Activated CD8-positive, alpha-beta T cell treated with anti-CD3 and anti-CD28 coated beads, Interleukin-2, amount 10 ng/mL, durations not matched to agents 7 days and 5 days (primary cell): Measurements from ENCODE around the gene XRCC2. TPM values are rescaled to one million over a fixed set of nuclear protein-coding genes. Genes with fewer than 3 reads are reported as not detected.
"Not testable (repeated sequence)": the region's sequence is repeated elsewhere in the genome, so short reads cannot be mapped to it uniquely, and the experiment has no call there.

Experiments
- ATAC-seq: fragments of 150-1000 bp; cut with Tn5 transposase; one replicate; pipeline ENCODE4 v1.10.0; 2021; ENCODE audit warnings: moderate library complexity
- CTCF ChIA-PET: fragments of 350-600 bp; sonication (Branson Sonifier 250); formaldehyde crosslinking; loops from one replicate; lab custom pipeline; 2021; ENCODE audit warnings: antibody characterized with exemption; lab: Charles Lee
- POLR2A ChIA-PET: fragments of 350-600 bp; sonication (Branson Sonifier 250); formaldehyde crosslinking; loops from one replicate; lab custom pipeline; 2021; ENCODE audit warnings: antibody characterized with exemption; lab: Charles Lee
- DNase-seq: peaks from one replicate; pipeline ENCODE4 v3.0.0-alpha.2; 2020
- H3K27ac Mint-ChIP-seq: one replicate; pipeline ENCODE4 v1.8.0; 2021; ENCODE audit warnings: mild to moderate bottlenecking, mixed read lengths
- H3K27me3 Mint-ChIP-seq: one replicate; pipeline ENCODE4 v1.8.0; 2021; ENCODE audit warnings: low read depth, mixed read lengths
- H3K36me3 Mint-ChIP-seq: one replicate; pipeline ENCODE4 v1.8.0; 2021; ENCODE audit warnings: low read depth, mixed read lengths
- H3K4me1 Mint-ChIP-seq: one replicate; pipeline ENCODE4 v1.8.0; 2021; ENCODE audit warnings: low read depth, mixed read lengths
- H3K4me3 Mint-ChIP-seq: one replicate; pipeline ENCODE4 v1.8.0; 2021; ENCODE audit warnings: mild to moderate bottlenecking, mixed read lengths
- H3K9me3 Mint-ChIP-seq: one replicate; pipeline ENCODE4 v1.8.0; 2022; ENCODE audit warnings: mixed read lengths; ENCODE audit not compliant: insufficient read depth
- total RNA-seq, 2 experiments: library from RNA; stranded (reverse); gene quantifications; one replicate each; pipeline ENCODE4 v1.2.3, GENCODE V29; 2021

Gene XRCC2
- total RNA-seq, 2 experiments from 2014 or later, result 15.3 to 15.6 TPM

GRCh38 chr7:152660021-152660420 is 15.9 kb downstream of the XRCC2 start:
- H3K27me3 Mint-ChIP-seq, result no peaks in the 10 kb centered on the region
- DNase-seq (no peak), ATAC-seq (no peak)
- no peaks in the 10 kb centered on the region for H3K9me3 Mint-ChIP-seq
- POLR2A ChIA-PET, result no interaction called here
- no peak overlapping the region for H3K27ac Mint-ChIP-seq
- no peaks in the 10 kb centered on the region for H3K4me1 Mint-ChIP-seq
- CTCF ChIA-PET, result no interaction called here
- no peak overlapping the region for H3K4me3 Mint-ChIP-seq
- peaks cover 39% of the 10 kb centered on the region for H3K36me3 Mint-ChIP-seq

DNA sequence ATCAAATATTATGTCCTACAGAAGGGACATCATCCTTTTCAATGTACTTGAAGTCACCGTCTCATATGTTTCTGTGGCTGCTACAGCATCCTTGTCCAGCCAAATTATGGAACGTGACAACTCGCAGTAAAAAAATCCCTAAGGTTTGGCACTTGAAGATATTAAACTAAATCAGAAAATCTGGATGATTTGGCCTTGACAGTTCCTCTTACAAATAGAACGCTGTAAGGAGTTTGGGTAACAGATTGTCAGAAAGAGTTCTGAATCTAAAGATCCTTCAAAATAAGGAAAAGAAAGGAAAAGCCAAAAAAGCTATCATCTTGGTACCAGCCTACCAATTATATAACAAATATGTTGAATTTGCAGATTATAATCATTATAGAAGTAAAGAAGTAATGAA is 21.0 kb downstream of the XRCC2 start:
- no peak overlapping the region for H3K27ac Mint-ChIP-seq
- H3K9me3 Mint-ChIP-seq, result no peaks in the 10 kb centered on the region
- CTCF ChIA-PET, result no interaction called here
- no peaks in the 10 kb centered on the region for H3K27me3 Mint-ChIP-seq
- peaks cover 51% of the 10 kb centered on the region for H3K36me3 Mint-ChIP-seq
- no peak for DNase-seq
- no peak overlapping the region for H3K4me3 Mint-ChIP-seq
- ATAC-seq, result no peak
- H3K4me1 Mint-ChIP-seq, result no peaks in the 10 kb centered on the region
- POLR2A ChIA-PET, result no interaction called here

- ChIA-PET POLR2A (no interaction called here), CTCF (no interaction called here)
- H3K27me3 Mint-ChIP-seq, result no peaks in the 10 kb centered on the region
- H3K4me1 Mint-ChIP-seq, result no peaks in the 10 kb centered on the region
- ATAC-seq (no peak), DNase-seq (no peak)
- no peak overlapping the region for H3K27ac Mint-ChIP-seq
- peaks cover 63% of the 10 kb centered on the region for H3K36me3 Mint-ChIP-seq
- peaks cover 7% of the 10 kb centered on the region for H3K9me3 Mint-ChIP-seq
- no peak overlapping the region for H3K4me3 Mint-ChIP-seq
Measured at GRCh38 chr7:152649220-152649619, 26.7 kb downstream of the XRCC2 start.

DNA sequence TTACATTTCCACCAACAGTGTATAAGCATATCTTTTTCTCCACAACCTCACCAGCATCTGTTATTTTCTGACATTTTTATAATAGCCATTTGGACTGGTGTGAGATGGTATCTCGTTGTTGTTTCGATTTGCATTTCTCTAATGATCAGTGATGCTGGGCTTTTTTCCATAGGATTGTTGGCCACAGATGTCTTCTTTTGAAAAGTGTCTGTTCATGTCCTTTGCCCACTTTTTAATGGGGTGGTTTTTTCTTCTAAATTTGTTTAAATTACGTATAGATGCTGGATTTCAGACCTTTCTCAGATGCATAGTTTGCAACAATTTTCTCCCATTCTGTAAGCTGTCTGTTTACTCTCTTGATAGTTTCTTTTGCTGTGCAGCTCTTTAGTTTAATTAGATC is 28.9 kb downstream of the XRCC2 start:
- DNase-seq, result no peak
- peaks cover 50% of the 10 kb centered on the region for H3K36me3 Mint-ChIP-seq
- H3K27me3 Mint-ChIP-seq, result no peaks in the 10 kb centered on the region
- CTCF ChIA-PET, result no interaction called here
- no peak overlapping the region for H3K4me3 Mint-ChIP-seq
- no peak overlapping the region for H3K27ac Mint-ChIP-seq
- peaks cover 7% of the 10 kb centered on the region for H3K9me3 Mint-ChIP-seq
- POLR2A ChIA-PET, result no interaction called here
- no peak for ATAC-seq
- no peaks in the 10 kb centered on the region for H3K4me1 Mint-ChIP-seq

GRCh38 chr7:152646579-152646978 is 29.4 kb downstream of the XRCC2 start:
- H3K4me3 Mint-ChIP-seq, DNase-seq, POLR2A ChIA-PET, CTCF ChIA-PET, H3K27me3 Mint-ChIP-seq, H3K9me3 Mint-ChIP-seq, ATAC-seq, H3K4me1 Mint-ChIP-seq, H3K27ac Mint-ChIP-seq: not testable (repeated sequence)
- peaks cover 49% of the 10 kb centered on the region for H3K36me3 Mint-ChIP-seq

DNA sequence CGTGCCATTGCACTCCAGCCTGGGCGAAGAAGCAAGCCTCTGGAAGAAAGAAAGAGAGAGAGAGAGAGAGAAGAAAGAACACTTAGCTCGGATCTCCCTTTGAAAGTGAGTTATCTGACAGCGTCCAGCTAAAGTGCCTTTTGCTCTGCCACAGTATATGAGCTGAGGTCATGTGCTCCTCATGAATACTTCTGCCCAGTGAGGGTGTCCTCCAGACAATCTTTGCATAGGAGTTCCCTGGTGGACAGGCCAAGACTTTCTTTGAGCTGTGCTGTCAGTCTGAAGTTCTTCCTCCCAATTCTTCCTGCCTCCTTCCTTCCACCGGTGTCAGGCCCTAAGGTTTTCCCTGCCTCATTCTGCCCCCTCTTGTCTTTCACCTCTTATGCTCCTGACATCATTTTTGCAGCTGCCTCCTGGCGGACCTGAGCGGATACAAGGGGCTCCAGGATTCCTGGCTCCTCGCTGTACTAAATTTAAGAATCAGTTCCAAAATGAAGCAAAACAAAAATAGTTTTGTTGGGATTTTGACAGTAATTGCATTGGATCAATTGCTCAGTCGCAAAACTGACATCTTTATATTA is 31.9 kb downstream of the XRCC2 start:
- Mint-ChIP-seq H3K4me3 (no peak overlapping the region), H3K4me1 (no peaks in the 10 kb centered on the region), H3K9me3 (peaks cover 7% of the 10 kb centered on the region), H3K36me3 (peaks cover 36% of the 10 kb centered on the region), H3K27me3 (no peaks in the 10 kb centered on the region), H3K27ac (no peak overlapping the region)
- ChIA-PET POLR2A (interaction anchor here (0.8 kb wide), 1 partner anchor 13 kb away, joined by 3 read pairs; no protein-coding TSS in a partner anchor), CTCF (no interaction called here)
- DNase-seq (no peak), ATAC-seq (no peak)

DNA sequence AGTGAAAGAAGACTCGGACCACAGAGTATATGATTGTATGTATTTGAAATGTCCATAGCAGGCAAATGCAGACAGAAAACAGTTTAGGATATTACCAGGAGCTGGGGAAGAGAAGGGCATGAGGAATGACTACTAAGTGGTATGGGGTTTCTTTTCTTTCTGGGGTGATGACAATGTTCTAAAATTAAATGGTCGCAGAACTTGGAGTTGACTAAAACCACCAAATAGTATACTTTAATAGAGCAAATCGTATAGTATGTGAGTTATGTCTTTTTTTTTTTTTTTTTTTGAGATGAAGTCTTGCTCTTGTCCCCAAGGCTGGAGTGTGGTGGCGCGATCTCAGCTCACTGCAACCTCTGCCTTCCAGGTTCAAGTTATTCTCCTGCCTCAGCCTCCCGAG is 34.6 kb downstream of the XRCC2 start:
- ATAC-seq (no peak), DNase-seq (no peak)
- Mint-ChIP-seq H3K36me3 (peaks cover 12% of the 10 kb centered on the region), H3K9me3 (no peaks in the 10 kb centered on the region), H3K4me1 (no peaks in the 10 kb centered on the region), H3K27me3 (no peaks in the 10 kb centered on the region), H3K27ac (no peak overlapping the region), H3K4me3 (no peak overlapping the region)
- ChIA-PET POLR2A (no interaction called here), CTCF (no interaction called here)

GRCh38 chr7:152640829-152641228 is 35.1 kb downstream of the XRCC2 start:
- CTCF ChIA-PET, result no interaction called here
- no peaks in the 10 kb centered on the region for H3K9me3 Mint-ChIP-seq
- no peak overlapping the region for H3K4me3 Mint-ChIP-seq
- H3K27me3 Mint-ChIP-seq, result no peaks in the 10 kb centered on the region
- no peaks in the 10 kb centered on the region for H3K4me1 Mint-ChIP-seq
- H3K27ac Mint-ChIP-seq, result no peak overlapping the region
- no peak for DNase-seq
- POLR2A ChIA-PET, result no interaction called here
- ATAC-seq, result no peak
- H3K36me3 Mint-ChIP-seq, result peaks cover 8% of the 10 kb centered on the region

DNA sequence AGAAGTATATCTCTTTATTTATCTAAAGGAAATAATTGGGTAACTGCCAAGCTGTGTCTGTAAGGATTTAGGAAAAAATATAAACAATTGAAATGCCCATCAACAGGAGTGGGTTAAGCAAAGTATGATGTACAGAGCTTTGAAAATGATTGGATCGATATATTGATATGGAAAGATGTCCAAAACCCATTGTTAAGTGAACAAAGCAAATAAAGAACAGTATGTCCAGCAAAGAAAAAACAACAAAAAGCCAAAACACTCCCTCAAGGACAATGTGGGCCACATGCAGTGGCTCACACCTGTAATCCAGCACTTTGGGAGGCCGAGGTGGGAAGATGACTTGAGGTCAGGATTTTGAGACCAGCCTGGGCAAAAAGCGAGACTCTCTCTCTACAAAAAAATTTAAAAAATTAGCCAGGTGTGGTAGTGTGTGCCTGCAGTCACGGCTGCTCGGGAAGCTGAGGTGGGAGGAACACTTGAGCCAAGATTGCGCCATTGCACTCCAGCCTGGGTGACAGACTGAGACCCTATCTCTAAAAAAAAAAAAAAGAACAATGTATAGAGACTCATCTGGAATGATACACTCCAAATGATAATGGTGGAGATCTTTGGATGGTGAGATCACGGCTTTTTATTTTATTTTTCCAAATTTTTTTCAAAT is 37.9 kb downstream of the XRCC2 start:
- CTCF ChIA-PET, result no interaction called here
- Mint-ChIP-seq H3K27me3 (no peaks in the 10 kb centered on the region), H3K9me3 (no peaks in the 10 kb centered on the region), H3K27ac (no peak overlapping the region), H3K36me3 (no peaks in the 10 kb centered on the region), H3K4me1 (no peaks in the 10 kb centered on the region), H3K4me3 (no peak overlapping the region)
- DNase-seq, result no peak
- no peak for ATAC-seq
- POLR2A ChIA-PET, result no interaction called here

GRCh38 chr7:152637161-152637560 is 38.8 kb downstream of the XRCC2 start:
- Mint-ChIP-seq H3K27ac (no peak overlapping the region), H3K36me3 (no peaks in the 10 kb centered on the region), H3K4me3 (no peak overlapping the region), H3K27me3 (no peaks in the 10 kb centered on the region), H3K4me1 (no peaks in the 10 kb centered on the region), H3K9me3 (no peaks in the 10 kb centered on the region)
- POLR2A ChIA-PET, result no interaction called here
- CTCF ChIA-PET, result no interaction called here
- ATAC-seq (no peak), DNase-seq (no peak)

GRCh38 chr7:152636441-152636840 is 39.5 kb downstream of the XRCC2 start:
- no peaks in the 10 kb centered on the region for H3K9me3 Mint-ChIP-seq
- CTCF ChIA-PET, result no interaction called here

GRCh38 chr7:152633504-152633903 is 42.4 kb downstream of the XRCC2 start:
- Mint-ChIP-seq H3K27ac (no peak overlapping the region), H3K36me3 (no peaks in the 10 kb centered on the region)
- POLR2A ChIA-PET, result no interaction called here

More at GRCh38 chr7:152636441-152636840, 39.5 kb downstream of the XRCC2 start:
- H3K4me3 Mint-ChIP-seq, result no peak overlapping the region
- no peaks in the 10 kb centered on the region for H3K36me3 Mint-ChIP-seq
- H3K27ac Mint-ChIP-seq, result no peak overlapping the region
- POLR2A ChIA-PET, result no interaction called here
- DNase-seq, result no peak
- no peaks in the 10 kb centered on the region for H3K27me3 Mint-ChIP-seq
- no peak for ATAC-seq
- H3K4me1 Mint-ChIP-seq, result no peaks in the 10 kb centered on the region

More at GRCh38 chr7:152633504-152633903, 42.4 kb downstream of the XRCC2 start:
- Mint-ChIP-seq H3K27me3 (no peaks in the 10 kb centered on the region), H3K9me3 (no peaks in the 10 kb centered on the region), H3K4me3 (no peak overlapping the region), H3K4me1 (no peaks in the 10 kb centered on the region)
- ATAC-seq, result no peak
- no peak for DNase-seq
- CTCF ChIA-PET, result no interaction called here
